H1 (cell line): ENCODE measurements around the gene CENPC. TPM values are rescaled to one million over a fixed set of nuclear protein-coding genes. Genes with fewer than 3 reads are reported as not detected.

Experiments
- ASH2L ChIP-seq: fragments of 200-600, 300-600 bp; sonication (generic); IDR thresholded peaks from one replicate; pipeline ENCODE4 v1.7.1; 2017; ENCODE audit warnings: low read length
- ATF2 ChIP-seq: IDR thresholded peaks from 2 replicates; pipeline ENCODE4 v1.6.1; 2012; ENCODE audit warnings: low read length, inconsistent platforms
- BACH1 ChIP-seq: IDR thresholded peaks from 2 replicates; pipeline ENCODE4 v1.6.1; 2012; ENCODE audit warnings: low read length, improper control_type of control experiment
- FOSL1 ChIP-seq: IDR thresholded peaks from 2 replicates; pipeline ENCODE4 v1.6.1; 2011; ENCODE audit warnings: mild to moderate bottlenecking, low read depth, low read length, moderate library complexity; ENCODE audit not compliant: insufficient read depth
- GABPA ChIP-seq: IDR thresholded peaks from 2 replicates; pipeline ENCODE4 v1.6.1; 2011; ENCODE audit warnings: mild to moderate bottlenecking, low read length, moderate library complexity, borderline replicate concordance; ENCODE audit not compliant: insufficient read depth
- JUN ChIP-seq: IDR thresholded peaks from 2 replicates; pipeline ENCODE4 v1.6.1; 2011; ENCODE audit warnings: low read depth, mild to moderate bottlenecking, improper control_type of control experiment, low read length
- KDM4A ChIP-seq: IDR thresholded peaks from one replicate; pipeline ENCODE4 v1.7.1; 2012; ENCODE audit warnings: low read depth, mild to moderate bottlenecking, moderate library complexity, low read length, inconsistent platforms; ENCODE audit not compliant: severe bottlenecking
- KDM5A ChIP-seq: fragments of 200-600 bp; IDR thresholded peaks from 2 replicates; pipeline ENCODE4 v1.7.1; 2012; ENCODE audit warnings: mild to moderate bottlenecking, low read length, inconsistent platforms, mixed read lengths
- POLR2A ChIP-seq, 2 experiments: IDR thresholded peaks; 1 replicate in 1 of 2; 2 replicates in 1 of 2; pipeline ENCODE4 v1.6.1; 2011; ENCODE audit warnings: low read depth in 2 of 2, low read length in 2 of 2, mild to moderate bottlenecking in 2 of 2; ENCODE audit errors: control extremely low read depth in 1 of 2
- POU5F1 ChIP-seq: IDR thresholded peaks from 2 replicates; pipeline ENCODE4 v1.6.1; 2011; ENCODE audit warnings: low read depth, mild to moderate bottlenecking, low read length, moderate library complexity
- RAD21 ChIP-seq, 2 experiments: IDR thresholded peaks in 1 of 2; conservative IDR thresholded peaks in 1 of 2; 2 replicates each; pipeline ENCODE4 v1.6.1; 2011; ENCODE audit warnings: low read depth in 2 of 2, low read length in 2 of 2, improper control_type of control experiment in 1 of 2, inconsistent platforms in 1 of 2, mild to moderate bottlenecking in 1 of 2, moderate library complexity in 1 of 2
- RNF2 ChIP-seq: fragments of 200-900, 300-1000 bp; sonication (generic); IDR thresholded peaks from 2 replicates; pipeline ENCODE4 v1.7.1; 2016; ENCODE audit warnings: borderline replicate concordance, low read depth, mild to moderate bottlenecking, antibody characterized with exemption, low read length; ENCODE audit not compliant: poor library complexity, severe bottlenecking; ENCODE audit errors: missing control alignments
- RXRA ChIP-seq: IDR thresholded peaks from 2 replicates; pipeline ENCODE4 v1.6.1; 2011; ENCODE audit warnings: low read depth, mild to moderate bottlenecking, low read length, moderate library complexity; ENCODE audit not compliant: insufficient read depth
- SAP30 ChIP-seq: fragments of 300-600 bp; sonication (generic); IDR thresholded peaks from 2 replicates; pipeline ENCODE4 v1.7.1; 2012; ENCODE audit warnings: low read length, moderate library complexity, mild to moderate bottlenecking, inconsistent platforms; ENCODE audit not compliant: insufficient read depth, insufficient replicate concordance
- SIRT6 ChIP-seq: IDR thresholded peaks from one replicate; pipeline ENCODE4 v1.7.1; 2012; ENCODE audit warnings: low read length, inconsistent platforms
- SP1 ChIP-seq: IDR thresholded peaks from 2 replicates; pipeline ENCODE4 v1.6.1; 2011; ENCODE audit warnings: low read depth, low read length
- SP2 ChIP-seq: IDR thresholded peaks from 2 replicates; pipeline ENCODE4 v1.6.1; 2012; ENCODE audit warnings: mild to moderate bottlenecking, low read length, inconsistent platforms
- SP4 ChIP-seq: IDR thresholded peaks from 2 replicates; pipeline ENCODE4 v1.6.1; 2012; ENCODE audit warnings: low read length, inconsistent platforms
- SRF ChIP-seq: IDR thresholded peaks from 2 replicates; pipeline ENCODE4 v1.6.1; 2011; ENCODE audit warnings: mild to moderate bottlenecking, low read depth, low read length, moderate library complexity
- SUZ12 ChIP-seq: fragments of 200-600 bp; sonication (generic); IDR thresholded peaks from 2 replicates; pipeline ENCODE4 v1.6.1; 2012; ENCODE audit warnings: mild to moderate bottlenecking, inconsistent platforms, low read length, moderate library complexity, mixed read lengths
- USF2 ChIP-seq: IDR thresholded peaks from 2 replicates; pipeline ENCODE4 v1.6.1; 2011; ENCODE audit warnings: low read length, improper control_type of control experiment
- YY1 ChIP-seq: IDR thresholded peaks from 2 replicates; pipeline ENCODE4 v1.6.1; 2011; ENCODE audit warnings: low read depth, mild to moderate bottlenecking, low read length
- polyA plus RNA-seq, 7 experiments: library from polyadenylated mRNA; depleted of rRNA in 3 of 7; stranded (reverse) in 5 of 7; unstranded in 2 of 7; fragments of >200 nt in 5 of 7; fragments of 200-250 nt in 2 of 7; gene quantifications; 1 replicate in 5 of 7; 2 replicates in 1 of 7; 4 replicates in 1 of 7; pipeline versions ENCODE4 v1.2.1 to v1.2.3, GENCODE V29; 2011 to 2013; ENCODE audit warnings: missing spikeins in 2 of 7, mixed read lengths in 2 of 7
- total RNA-seq: library from RNA; stranded (reverse); fragmentation: NEBNext Ultra II Directional; extraction: Animal tissue kit (Norgen Biotek cat#: 25700); gene quantifications from 2 replicates; pipeline ENCODE4 v1.2.1, GENCODE V29; 2021

The CENPC gene
- total and polyA plus RNA-seq, 2 of the 8 experiments (the other 6 are each of a cell fraction or from before 2014, with no cell fraction given) = 2.8 to 15.7 TPM

GRCh38 chr4:67545199-67546003, at the start of gene CENPC (continued):
- TF ChIP-seq RAD21 (IDR thresholded peaks at IDR 0.05 in 1 of 2, conservative IDR thresholded peaks at IDR 0.05 in 1 of 2; ENCODE audit: low read depth in 2 of 2, low read length in 2 of 2) (no peak; a peak in 1 of 4 replicates), KDM5A (no peak), SP1 (peak; percentile 35; the same call in 1 of the 2 replicates), GABPA (no peak), FOSL1 (no peak), SUZ12 (no peak), USF2 (no peak), SP2 (no peak), JUN (no peak), ASH2L (peak; percentile 92), SAP30 (no peak), YY1 (peak; percentile 78), ATF2 (no peak), POLR2A (IDR thresholded peaks at IDR 0.05; ENCODE audit: control extremely low read depth in 1 of 2, low read depth in 2 of 2, low read length in 2 of 2) (peak; percentile 84 to 97), SIRT6 (no peak), SRF (no peak), SP4 (no peak), BACH1 (no peak), RXRA (no peak), POU5F1 (no peak), KDM4A (peak; percentile 77), RNF2 (no peak)
